Loucy (cell line): ENCODE measurements around the gene SPEG.

Experiments used
- EZH2phosphoT487 ChIP-seq: fragments of 200-600 bp; IDR thresholded peaks from 2 replicates; pipeline ENCODE4 v1.6.1; 2018; ENCODE audit warnings: antibody characterized with exemption, mild to moderate bottlenecking, moderate library complexity, borderline replicate concordance
- TF ChIP-seq, protein P1 (sequence below): fragments of 200-600 bp; sonication (generic); conservative IDR thresholded peaks from 2 replicates; pipeline ENCODE4 v1.5.1; 2014; ENCODE audit warnings: mild to moderate bottlenecking, antibody characterized with exemption, low read length

DNA sequence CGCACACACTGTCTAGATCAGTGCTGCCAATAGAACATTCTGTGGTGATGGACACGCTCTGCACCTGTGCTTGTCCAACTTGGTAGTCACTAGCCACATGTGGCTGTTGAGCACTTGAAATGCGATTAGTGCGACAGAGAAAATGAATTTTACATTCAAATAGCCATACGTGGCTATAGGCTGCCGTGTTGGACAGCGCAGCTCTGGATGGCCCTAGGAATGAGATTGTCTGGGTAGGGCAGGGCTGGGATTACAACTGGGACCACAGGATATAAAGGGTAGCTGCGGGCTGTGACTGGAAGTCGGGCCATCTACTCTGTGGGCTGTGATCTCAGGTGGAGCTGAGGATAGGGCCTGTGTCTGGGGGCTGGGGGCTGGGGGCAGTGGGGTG is 84.9 kb downstream of the SPEG start:
- TF ChIP-seq, protein P1, sequence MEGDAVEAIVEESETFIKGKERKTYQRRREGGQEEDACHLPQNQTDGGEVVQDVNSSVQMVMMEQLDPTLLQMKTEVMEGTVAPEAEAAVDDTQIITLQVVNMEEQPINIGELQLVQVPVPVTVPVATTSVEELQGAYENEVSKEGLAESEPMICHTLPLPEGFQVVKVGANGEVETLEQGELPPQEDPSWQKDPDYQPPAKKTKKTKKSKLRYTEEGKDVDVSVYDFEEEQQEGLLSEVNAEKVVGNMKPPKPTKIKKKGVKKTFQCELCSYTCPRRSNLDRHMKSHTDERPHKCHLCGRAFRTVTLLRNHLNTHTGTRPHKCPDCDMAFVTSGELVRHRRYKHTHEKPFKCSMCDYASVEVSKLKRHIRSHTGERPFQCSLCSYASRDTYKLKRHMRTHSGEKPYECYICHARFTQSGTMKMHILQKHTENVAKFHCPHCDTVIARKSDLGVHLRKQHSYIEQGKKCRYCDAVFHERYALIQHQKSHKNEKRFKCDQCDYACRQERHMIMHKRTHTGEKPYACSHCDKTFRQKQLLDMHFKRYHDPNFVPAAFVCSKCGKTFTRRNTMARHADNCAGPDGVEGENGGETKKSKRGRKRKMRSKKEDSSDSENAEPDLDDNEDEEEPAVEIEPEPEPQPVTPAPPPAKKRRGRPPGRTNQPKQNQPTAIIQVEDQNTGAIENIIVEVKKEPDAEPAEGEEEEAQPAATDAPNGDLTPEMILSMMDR, result no peak
- no peak for TF ChIP-seq EZH2phosphoT487
